ENCODE measurements around the gene CHAC1.

The CHAC1 gene, protein sequence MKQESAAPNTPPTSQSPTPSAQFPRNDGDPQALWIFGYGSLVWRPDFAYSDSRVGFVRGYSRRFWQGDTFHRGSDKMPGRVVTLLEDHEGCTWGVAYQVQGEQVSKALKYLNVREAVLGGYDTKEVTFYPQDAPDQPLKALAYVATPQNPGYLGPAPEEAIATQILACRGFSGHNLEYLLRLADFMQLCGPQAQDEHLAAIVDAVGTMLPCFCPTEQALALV

DNA sequence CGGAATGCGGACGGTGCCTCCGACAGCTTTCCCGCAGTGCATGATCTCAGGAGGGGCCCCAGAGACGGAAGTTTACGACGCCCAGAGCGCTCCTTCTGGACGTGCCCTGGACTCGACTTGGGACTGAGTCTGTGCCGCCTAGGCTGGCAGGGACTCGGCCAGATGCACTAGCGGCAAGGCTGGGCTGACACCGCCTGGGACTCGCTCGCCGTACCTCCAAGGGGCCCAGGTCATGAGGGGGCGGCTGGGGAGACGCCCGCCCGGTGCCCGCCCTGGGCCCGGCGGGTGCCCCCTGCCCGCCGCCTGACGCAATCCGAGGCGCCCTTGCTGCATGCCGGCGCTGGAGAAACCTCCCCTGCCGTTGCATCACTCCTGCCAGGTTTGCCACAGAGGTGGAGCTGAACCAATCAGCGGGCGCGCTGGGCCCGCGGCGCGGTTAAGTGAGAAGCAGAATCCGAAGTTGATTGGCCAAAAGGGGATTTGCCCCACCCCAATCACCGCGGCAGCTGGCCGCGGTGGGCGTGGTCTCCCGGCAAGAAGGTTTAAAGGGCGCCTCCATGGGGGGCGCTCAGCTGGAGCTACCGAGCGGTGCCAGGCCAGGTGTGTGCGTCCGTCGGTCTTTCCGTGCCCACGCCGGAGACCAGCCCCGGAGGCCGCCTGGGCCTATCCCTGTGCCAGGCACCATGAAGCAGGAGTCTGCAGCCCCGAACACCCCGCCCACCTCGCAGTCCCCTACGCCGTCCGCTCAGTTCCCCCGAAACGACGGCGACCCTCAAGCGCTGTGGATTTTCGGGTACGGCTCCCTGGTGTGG is at the start of gene CHAC1:
TSS of gene CHAC1 (plus strand) at position 571 of the 812 bp plus-strand sequence. CDS start at position 684, 113 bp downstream.
- DNase-seq, result peak; percentile 97

DNA sequence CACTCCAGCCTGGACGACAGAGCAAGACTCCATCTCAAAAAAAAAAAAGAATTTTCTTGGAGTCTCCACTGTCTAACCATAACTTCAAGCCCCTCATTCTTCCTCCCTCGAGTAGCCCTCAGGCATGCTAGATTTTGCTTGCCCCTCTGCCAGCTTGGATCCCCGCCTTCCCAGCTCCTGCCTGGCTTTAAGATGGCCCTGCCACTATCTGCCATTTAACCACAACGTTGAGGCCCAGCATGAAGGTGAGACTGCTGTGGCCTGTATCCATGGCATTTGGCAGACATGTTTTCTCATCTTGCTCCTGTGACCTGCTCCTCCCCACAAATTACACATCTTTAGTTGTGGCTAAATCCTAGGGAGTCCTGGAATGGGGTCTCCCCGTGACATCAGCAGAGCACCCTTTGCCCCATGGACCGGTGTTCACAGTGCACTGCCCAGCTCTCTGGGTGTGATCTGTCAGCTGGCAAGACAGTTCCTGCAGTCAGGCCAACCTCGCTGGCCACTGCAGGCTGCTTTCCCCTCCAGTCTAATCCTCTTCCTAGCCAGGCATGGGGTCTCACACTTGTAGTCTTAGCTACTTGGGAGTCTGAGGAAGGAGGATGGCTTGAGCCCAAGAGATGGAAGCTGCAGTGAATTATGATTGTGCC is 48.6 kb upstream of the CHAC1 start:
- DNase-seq, result no peak

DNA sequence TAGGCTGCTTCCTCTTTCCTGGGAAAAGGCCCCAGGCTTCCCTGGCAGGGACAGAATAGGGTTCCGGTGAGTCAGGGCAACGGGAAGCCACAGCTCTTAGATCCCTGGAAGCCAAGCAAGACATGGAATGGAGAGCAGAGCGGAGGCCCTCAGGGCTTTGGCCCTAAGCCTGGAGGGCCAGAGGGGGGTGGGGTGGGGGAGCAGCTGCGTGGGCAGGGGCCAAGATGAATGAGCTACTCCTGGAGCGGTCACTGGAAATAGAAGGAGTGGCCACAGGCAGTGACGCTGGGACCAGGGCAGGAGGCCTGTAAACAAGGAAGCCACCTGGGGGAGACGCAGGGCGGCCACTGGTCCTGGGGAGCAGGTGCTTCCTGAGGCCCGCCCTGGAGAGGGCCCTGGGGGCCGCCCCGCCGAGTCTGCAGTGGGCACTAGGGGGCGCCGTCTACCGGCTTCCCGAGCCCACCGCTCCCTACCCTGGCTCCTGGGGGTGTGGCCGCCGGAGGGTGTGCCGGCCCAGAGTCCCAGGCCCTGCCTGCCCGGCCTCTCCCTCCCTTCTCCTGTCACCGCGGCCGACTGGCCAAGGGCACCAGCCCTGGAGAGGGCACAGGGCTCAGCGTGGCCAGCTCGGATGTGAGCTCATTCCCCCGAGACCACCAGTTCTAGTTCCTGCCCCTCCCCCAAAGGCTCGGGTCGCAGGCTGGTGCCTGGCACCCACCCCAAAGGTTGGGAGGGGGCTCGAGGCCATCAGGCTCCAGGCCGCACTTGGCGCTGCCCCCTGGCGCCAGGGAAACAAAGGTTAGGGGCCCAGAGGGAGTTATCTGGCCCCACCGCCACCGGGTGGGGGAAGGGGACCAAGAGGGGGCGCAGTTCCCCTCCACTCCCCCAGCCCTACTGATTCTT is 46.9 kb upstream of the CHAC1 start:
- peak; percentile 75 for DNase-seq

DNA sequence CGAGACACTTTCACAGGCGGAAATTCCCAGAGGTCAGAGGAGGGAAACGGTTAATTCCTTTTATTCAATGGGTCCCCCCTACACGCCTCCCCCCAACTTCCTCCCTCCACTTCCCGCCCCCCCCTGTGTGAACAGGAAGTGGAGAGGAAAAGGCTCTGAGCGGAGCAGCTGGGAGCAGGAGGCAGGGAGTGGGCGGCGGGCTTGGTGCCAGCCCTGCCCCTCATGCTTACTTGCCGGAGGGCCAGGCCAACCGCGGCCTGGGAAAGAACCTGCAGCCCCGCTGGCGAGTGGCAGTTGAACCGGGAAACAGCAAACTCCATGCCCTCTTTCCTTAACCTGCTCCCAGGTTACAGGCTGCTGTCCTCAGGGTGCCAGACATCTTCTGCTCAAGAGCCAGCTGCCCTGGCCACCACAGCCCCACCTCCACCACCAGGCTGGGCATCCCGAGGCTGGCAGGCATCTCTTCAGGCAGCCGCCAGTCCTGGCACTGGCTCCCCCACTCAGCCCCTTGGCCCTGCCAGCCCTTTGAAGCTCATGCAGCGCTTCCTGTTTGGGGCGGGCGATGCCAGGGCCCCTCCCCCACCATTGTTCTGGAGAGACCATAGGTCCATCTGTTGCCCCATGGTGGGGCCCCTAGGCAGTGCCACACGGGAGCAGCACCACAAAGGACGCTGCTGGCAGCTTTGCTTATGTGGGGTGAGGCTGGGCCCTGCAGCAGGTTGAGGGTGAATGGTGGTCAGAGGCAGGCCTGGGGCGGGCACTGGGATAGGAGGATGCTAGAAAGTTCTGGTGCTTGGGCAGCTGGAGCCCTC is 46.1 kb upstream of the CHAC1 start:
- DNase-seq, result peak; percentile 73

DNA sequence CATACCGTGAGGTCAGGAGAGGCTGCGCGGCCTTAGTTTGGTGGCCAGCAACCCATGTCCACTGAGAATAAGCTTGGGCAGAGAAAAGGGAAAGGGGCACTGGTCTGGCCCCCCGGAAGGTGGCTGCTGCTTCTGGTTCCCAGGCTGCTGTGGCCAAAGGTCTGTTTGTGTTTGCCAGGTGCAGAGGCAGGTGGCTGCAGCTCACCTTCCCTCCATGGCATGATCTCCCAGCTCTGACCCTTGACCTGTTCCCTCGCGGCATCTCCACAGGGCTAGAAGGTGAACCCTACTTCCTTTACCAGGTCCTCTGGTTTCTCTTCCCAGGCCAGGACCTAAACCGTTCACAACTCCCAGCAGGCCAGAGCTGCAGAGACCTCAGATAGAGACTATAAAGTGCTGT is 45.2 kb upstream of the CHAC1 start:
- DNase-seq, result no peak

DNA sequence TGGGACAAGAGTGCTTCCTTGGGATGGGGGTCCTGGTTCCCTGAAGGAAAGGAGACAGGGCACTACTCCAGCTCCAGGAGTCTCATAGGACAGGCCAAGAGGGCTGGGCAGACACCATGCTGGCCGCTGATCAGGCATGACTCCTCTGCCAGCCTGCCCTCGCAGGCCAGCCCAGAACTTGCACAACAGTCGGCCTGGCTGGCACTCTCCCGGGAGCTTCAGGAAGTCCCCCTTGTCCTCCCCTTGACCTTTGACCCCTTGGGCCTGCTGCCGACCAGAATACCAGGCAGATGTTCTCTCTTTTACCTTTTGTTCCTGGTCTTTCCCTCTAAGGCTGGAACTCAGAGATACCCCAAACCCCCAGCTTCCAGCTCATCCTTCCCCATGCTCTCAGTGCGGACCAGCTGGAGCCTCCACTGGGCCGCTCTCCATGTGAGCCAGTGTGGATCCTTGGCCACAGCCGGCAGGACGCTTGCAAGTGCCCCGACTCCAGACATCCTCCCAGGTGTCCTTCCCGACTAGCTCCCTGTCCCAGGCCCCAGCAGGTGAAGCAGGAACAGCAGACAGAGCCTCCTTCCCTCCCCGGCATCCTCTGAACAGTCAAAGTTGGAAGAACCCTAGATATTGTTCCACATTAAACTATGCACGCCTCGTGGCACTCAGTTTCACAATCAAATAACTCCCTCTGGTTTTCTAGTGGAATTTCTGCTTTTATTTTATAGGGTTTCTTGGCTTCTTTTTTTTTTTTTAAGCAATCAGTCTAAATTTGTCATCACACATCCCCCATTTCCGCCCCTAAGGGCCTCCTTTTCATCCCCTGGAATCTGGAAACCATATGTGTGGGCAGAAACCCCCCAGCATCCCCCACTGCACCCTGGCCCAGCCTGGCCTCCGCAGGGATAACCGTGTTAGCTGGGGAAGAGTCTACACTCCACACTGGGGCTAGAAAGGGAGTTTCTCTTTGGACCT is 43.3 kb upstream of the CHAC1 start:
- no peak for DNase-seq

DNA sequence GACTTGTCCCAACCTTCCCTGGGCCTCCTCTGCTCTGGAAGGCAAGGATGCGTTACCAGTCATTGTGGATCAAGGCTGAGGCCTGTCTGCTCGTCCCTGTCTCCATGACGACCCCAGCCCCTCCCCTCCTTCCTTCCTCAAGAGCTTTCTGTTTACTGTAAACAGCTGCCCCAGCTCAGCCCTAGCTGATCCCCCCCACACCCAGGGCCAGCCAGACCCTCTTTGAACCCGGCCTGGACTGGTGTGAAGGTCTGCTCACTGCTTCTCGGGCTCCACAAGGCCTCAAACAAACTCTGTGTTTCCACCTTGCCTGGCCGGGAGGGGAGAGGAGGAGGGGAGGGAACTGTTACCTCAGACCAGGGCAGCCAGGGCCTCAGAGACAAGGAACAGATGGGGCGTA is 42.1 kb upstream of the CHAC1 start:
- DNase-seq, result no peak

DNA sequence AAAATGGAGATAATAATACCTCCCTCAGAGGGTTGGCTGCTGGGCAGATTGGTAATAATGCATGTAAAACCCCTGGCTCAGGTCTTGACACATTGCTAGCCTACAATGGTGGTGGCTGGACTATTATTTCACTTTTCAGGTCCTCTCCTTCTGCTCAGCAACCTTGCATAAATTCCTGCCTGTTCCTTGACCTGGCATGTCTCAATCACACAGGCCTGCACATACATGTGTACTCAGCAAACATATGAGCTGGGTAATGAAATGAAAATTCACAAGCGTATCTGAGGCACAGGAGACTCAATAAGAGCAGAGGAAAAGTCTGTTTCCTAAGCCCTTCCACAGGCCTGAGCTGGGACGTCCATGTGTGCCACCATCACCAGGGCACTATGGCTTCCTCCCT is 41.6 kb upstream of the CHAC1 start:
- no peak for DNase-seq

DNA sequence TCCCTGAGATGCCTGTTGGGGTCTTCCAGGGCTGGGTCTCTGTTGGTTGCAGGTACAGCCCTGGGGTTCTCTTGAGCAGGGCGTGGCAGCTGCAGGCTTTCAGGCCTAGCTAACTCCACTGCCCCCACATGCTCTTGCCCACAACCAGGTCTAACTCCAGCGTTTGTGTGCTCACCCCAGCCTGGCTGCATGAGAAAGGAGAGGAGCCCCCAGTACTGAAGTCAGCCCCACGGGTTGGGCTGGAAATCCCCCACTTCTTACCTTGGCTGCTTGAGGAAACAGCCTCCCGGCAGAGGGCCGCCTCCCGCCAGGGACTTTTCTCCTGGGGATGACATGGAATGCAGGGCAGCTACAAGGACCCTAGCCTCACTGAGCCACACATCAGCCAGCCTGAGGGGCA is 40.8 kb upstream of the CHAC1 start:
- no peak for DNase-seq

DNA sequence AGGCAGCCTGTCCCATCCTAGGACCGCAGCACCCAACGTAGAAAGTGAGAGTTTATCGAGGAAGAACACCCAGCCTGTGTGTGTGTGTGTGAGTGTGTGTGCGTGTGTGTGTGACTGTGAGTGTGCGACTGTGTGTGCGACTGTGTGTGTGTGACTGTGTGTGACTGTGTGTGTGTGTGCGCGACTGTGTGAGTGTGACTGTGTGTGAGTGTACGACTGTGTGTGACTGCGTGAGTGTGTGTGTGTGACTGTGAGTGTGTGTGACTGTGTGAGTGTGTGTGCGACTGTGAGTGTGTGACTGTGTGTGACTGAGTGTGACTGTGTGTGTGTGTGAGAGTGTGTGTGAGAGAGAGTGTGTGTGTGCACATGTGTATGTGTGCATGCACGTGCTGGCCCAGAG is 39.3 kb upstream of the CHAC1 start:
- no peak for DNase-seq

DNA sequence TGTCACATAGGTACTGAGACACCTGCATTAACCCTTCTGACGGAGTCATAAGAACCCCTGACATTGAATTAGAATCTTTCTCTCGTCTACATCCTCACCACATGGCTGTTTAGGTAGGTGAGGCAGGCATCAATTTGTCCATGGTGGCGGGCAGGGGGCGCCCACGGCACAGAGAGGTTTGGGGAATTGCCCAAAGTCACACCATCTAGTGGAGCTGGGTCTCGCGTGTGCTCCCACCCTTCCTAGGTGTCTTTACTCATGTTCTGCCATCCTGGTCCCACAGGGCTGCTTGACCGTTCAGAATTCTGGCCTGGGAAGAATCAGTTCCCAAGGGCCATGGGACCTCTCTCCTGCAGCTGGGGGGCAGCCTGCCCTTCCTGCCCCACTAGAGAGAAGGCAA is 38.8 kb upstream of the CHAC1 start:
- no peak for DNase-seq

DNA sequence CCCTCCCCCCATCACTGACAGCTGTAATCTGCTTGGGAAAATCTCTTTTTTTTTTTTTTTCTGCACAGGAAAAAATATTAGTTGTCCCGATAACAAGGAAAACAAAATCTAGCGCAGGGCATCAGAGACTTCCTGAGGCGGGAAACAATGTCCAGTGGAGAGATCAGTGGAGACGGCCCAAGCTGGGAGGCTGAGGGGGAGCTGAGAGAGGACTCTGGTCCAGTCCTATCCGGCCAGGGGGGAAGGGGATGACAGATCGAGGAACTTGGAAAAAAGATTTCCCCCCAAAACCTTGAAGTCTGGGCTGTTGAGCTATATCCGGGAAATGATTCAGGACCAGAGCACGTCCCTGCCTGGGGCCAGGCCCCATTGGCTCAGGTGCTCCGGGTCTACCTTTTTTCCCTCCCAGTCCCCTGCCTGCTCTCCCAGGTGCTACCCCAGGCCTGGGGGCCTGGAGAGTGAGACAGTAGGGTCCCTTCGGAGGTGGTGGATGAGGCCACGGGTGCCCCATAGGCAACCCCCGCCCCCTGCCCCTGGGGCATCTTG is 38.1 kb upstream of the CHAC1 start:
- no peak for DNase-seq

DNA sequence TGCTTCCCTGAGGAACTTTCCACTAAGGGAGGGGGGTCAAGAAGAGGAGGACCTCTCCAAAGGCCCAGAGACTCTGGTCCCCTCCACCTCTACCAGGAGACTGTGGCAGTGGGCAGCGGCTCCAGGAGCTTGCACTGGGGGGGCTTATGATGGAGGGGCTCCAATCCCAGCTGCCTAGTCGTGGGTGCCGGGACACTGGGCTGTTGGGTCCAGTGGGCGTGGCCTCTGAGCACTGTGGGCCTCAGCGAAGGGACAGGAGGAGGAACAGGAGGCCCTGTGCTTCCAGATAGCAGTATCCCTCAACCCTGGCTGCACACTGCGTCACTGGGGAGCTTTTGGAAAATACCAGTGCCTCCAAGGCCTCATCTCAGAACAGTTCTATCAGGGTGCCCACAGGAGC is 37.6 kb upstream of the CHAC1 start:
- no peak for DNase-seq

DNA sequence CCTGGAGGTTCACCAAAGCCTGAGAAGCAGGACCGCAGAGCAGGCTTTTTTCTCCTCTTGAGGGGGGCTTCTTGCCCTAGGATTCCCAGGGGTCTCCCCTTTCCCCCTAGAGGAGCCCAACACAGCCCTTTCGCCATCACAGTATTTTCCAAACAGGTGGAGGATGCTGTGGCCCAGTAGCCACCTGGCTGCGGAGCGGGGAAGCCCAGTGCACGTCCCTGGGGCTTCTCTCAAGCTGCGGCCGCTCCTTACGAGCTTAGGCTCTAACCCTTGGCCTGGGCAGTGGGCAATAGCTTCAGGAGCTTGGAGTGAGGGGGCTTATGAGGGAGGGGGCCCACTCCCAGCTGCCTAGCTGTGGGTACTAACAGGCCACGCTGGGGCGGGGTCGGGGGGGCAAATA is 35.7 kb upstream of the CHAC1 start:
- no peak for DNase-seq

DNA sequence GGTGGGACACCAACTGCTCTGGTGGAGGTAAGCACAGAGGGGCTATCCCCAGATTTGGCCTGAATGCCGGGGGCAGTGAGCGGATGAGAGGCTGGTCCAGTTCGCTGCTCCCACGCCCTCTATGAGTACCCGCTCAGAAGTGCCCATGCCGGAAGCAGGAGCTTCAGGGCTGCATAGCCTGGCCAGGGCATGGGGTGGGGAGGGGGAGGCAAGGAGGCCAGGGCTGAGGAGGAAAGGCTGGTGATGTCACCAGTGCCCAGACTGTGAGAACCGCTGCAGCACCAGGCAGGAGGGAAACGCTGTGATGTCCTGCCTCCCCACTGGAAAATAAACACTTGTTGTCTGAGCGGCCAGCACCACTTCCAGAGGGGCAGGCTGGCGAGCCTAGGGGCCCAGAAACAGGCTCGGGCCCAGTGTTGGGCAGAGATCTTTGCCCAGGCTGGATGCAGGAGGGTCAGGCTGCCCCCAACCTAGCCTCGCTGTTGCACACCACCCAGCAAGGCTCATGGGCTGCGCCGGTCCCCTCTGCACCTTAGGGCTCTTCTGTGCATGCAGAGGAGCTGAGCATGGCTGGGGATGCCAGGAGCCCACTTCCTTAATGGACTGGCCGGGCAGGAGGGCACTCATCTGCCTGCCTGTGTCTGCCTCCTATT is 35.0 kb upstream of the CHAC1 start:
- DNase-seq, result no peak

DNA sequence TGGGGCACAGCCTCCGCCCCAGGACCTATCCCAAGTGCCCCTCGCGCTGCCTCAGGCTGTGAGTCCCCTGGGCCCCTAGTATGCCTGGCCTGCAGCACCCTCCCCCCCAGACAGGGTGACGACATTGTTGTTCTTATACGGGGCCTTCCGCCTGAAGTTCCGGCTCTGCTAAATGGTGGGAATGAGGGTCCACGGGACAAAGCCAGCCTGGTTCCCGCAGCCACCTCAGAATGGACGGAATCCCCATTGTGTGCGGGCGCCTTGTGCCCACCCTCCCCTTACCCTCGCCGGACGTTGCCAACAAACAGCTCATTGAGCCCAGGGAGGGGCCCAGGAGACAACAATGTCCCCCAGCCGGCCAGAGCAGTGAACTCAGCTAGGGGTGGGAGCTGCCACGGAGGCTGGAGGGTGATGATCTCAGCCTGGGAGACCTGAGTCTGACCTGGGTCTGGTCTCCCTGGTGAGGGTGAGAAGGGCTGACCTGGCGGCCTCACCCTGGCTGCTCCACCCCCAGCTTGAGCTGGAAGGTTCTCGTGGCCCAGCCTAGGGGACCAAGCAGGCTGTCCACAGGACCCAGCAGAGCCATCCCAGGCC is 34.4 kb upstream of the CHAC1 start:
- DNase-seq, result no peak

DNA sequence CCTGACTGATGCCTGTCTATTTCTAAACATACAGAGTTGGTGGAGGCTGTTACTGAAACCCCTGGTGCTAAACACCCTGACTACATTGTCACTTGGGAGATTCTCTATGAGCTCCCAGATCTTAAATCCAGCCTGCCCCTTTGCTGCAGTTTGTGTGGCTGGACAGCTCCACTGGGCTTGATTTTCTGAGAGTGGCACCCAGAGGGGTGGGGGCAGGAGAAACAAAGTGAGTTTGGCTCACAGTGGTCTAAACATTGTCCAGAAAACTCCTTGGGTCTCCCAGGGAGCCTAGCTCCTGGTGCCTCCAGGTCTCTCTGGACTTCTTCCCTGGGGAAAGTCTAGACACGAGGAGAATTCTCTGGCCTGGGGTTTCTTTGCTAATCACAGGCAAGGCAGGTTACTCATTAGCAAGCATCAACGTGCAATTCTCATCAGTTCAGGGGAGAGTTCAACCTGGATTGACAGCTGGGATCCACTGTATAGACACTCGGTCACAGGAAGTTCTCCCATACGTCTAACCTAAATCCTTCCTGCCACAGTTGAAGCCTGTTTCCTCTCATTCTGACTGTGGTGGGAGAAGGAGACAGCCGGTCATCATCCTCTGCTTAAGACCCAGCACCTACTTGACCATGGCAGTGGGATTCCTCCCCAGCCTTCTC is 31.2 kb upstream of the CHAC1 start:
- no peak for DNase-seq

DNA sequence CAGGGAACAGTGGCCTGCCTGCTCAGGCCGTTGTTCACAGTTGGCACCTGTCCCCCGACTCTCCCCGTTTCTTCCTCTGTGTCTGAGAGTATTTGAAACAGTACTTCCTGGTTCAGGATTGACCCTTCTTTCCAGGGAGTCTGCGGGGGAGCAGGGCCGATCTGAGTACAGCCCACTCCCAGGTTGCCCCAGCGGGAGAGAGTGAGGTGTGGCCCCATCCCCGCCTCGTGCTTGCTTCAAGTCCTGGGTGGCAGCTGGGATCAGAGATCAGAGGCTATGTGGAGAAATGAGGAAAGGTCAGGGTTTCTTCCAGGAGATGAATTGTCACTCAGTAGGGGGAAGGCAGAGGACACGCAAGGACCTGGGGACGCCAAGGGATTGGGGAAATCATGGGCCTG is 30.7 kb upstream of the CHAC1 start:
- no peak for DNase-seq

DNA sequence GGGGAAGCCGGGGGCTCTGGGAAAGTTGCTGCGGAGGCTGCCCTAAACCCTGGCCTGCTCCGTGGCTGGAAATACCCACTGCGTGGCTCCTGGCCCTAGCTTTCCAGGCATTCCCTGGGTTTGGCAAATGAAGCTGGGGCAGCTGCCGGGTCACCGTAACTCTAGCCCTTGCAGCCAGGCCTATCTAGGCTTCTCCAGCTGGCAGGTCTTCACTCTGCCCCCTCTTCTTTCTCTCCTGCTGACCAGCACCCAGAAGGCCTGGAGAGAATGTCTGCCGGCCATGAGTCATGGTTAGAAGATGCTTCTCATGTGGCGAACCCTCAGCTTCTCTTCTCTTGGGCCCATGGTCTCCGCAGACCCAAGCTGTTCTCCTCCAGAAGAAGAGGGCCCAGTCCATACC is 29.7 kb upstream of the CHAC1 start:
- DNase-seq, result no peak

Measured in CD4-positive, alpha-beta T cell treated with Interleukin-17A for 1 hour (primary cell).